ENCODE results near the gene GPR139.

DNA sequence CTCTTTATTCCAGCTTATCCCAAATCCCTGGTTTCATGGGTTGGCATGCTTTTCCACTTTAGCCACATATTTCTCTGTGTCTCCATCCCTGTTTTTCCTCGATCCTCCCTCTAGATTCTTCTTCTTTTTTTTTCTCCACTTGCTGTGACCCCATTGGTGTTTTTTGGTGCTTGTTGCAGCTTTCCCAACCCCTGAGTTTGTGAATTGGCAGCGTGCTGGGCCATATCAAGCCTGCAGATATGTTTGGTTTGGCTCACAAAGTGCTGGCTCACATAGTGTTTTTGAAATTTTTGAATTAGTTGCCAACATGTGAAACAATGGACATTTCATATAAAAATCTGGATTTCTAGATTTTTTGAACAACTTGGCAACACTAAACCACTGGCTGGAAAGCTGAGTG lies 8.8 kb downstream of the GPR139 start:
- TF ChIP-seq, protein P1, sequence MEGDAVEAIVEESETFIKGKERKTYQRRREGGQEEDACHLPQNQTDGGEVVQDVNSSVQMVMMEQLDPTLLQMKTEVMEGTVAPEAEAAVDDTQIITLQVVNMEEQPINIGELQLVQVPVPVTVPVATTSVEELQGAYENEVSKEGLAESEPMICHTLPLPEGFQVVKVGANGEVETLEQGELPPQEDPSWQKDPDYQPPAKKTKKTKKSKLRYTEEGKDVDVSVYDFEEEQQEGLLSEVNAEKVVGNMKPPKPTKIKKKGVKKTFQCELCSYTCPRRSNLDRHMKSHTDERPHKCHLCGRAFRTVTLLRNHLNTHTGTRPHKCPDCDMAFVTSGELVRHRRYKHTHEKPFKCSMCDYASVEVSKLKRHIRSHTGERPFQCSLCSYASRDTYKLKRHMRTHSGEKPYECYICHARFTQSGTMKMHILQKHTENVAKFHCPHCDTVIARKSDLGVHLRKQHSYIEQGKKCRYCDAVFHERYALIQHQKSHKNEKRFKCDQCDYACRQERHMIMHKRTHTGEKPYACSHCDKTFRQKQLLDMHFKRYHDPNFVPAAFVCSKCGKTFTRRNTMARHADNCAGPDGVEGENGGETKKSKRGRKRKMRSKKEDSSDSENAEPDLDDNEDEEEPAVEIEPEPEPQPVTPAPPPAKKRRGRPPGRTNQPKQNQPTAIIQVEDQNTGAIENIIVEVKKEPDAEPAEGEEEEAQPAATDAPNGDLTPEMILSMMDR (IDR thresholded peaks at IDR 0.05) = no peak
- TF ChIP-seq POLR2A (IDR thresholded peaks at IDR 0.05) = no peak
- no peak for TF ChIP-seq POLR2AphosphoS5 (IDR thresholded peaks at IDR 0.05; ENCODE audit: insufficient read depth in 1 of 2, low read depth in 1 of 2)
